Measurements from ENCODE around the gene PSD2. TPM values are rescaled to one million over a fixed set of nuclear protein-coding genes. Genes with fewer than 3 reads are reported as not detected.

The PSD2 gene
- total RNA-seq, 1 donor from 2014 or later = 0.62 TPM

DNA sequence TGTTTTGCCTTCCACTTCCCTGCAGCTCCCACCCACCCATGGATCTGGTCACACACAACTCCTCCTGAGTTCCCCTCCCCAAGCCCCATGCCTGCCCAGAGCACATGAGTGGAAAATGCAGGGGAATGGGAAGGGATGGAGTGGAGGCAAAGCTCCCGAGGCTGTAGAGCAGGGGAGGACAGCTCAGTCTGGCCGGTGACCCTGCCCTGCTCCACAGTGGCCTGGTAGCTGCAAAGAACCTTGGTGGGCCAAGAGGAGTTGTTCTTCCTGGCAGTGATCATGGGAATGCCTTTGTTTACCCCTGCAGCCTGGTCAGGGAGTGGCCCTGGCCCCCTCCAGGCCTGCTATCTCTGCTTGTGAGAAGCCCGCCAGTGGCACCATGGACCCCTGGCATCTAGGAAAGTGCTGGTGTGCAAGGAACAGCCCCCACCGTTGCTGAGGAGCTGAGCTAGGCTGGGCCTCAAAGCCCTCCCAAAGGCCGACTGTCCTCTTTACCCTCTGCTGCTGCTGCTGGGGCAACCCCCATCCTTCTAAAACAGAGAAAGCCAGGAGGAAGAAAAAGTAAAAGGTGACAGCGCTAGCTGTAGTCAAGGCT, 60.4 kb downstream of the PSD2 start:
- TF ChIP-seq, protein P1, sequence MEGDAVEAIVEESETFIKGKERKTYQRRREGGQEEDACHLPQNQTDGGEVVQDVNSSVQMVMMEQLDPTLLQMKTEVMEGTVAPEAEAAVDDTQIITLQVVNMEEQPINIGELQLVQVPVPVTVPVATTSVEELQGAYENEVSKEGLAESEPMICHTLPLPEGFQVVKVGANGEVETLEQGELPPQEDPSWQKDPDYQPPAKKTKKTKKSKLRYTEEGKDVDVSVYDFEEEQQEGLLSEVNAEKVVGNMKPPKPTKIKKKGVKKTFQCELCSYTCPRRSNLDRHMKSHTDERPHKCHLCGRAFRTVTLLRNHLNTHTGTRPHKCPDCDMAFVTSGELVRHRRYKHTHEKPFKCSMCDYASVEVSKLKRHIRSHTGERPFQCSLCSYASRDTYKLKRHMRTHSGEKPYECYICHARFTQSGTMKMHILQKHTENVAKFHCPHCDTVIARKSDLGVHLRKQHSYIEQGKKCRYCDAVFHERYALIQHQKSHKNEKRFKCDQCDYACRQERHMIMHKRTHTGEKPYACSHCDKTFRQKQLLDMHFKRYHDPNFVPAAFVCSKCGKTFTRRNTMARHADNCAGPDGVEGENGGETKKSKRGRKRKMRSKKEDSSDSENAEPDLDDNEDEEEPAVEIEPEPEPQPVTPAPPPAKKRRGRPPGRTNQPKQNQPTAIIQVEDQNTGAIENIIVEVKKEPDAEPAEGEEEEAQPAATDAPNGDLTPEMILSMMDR (IDR thresholded peaks at IDR 0.05) = no peak
- Mint-ChIP-seq H3K36me3 (ENCODE audit: unreplicated experiment) (no peaks in the 10 kb centered on the region), H3K4me3 (ENCODE audit: unreplicated experiment) (no peak overlapping the region), H3K27ac (ENCODE audit: unreplicated experiment) (no peak overlapping the region), H3K27me3 (ENCODE audit: unreplicated experiment) (peaks cover 21% of the 10 kb centered on the region), H3K9me3 (ENCODE audit: unreplicated experiment) (no peaks in the 10 kb centered on the region), H3K4me1 (ENCODE audit: unreplicated experiment) (no peaks in the 10 kb centered on the region)
- DNase-seq (ENCODE audit: extremely low spot score, unreplicated experiment) = no peak

DNA sequence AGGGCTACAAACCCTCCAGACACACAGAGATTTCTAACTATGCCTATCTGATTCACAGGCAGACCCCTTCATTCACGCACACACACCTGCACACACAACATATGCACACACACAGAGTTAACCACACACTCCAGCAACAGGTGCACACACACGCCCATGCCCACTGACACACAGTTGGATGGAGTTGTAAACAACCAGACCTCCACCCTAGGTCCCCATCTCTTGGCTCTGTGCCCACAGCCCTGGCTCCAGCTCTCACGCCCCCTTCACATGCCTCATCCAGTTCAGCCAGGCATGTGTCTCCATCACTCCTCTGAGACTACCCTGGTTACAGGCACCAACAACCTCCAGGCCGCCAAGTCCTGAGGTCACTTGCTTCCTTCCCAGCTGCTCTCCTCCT, 61.1 kb downstream of the PSD2 start:
- H3K27me3 Mint-ChIP-seq (ENCODE audit: unreplicated experiment) = peaks cover 25% of the 10 kb centered on the region
- no peak for DNase-seq (ENCODE audit: extremely low spot score, unreplicated experiment)

DNA sequence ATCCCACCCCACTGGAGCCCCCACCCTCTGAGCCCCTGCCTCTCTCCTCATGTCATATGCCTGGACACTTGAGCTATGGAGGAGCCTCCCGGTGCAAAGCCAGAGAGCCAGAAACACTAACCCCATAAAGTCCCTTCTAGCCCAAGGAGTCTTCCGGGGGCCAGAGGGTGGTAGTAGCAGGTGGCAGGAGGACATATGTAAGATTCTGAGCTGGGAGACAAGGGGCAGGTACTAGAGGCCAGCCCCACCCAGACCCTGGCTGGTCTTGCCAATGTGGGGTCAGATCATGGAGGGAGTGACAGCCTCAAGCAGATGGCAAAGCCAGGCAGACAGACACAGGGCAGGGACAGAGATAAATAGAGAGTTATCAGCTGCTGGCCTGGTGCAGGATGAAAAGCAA, 63.4 kb downstream of the PSD2 start:
- no peak overlapping the region for H3K4me3 Mint-ChIP-seq (ENCODE audit: unreplicated experiment)
- no peak overlapping the region for H3K27ac Mint-ChIP-seq (ENCODE audit: unreplicated experiment)
- no peaks in the 10 kb centered on the region for H3K4me1 Mint-ChIP-seq (ENCODE audit: unreplicated experiment)
- TF ChIP-seq, protein P1 (IDR thresholded peaks at IDR 0.05) = no peak
- no peak for DNase-seq (ENCODE audit: extremely low spot score, unreplicated experiment)
- no peaks in the 10 kb centered on the region for H3K9me3 Mint-ChIP-seq (ENCODE audit: unreplicated experiment)
- H3K36me3 Mint-ChIP-seq (ENCODE audit: unreplicated experiment) = no peaks in the 10 kb centered on the region
- H3K27me3 Mint-ChIP-seq (ENCODE audit: unreplicated experiment) = peaks cover 19% of the 10 kb centered on the region

More for the DNA sequence above, 61.1 kb downstream of the PSD2 start:
- Mint-ChIP-seq H3K4me1 (ENCODE audit: unreplicated experiment) (no peaks in the 10 kb centered on the region), H3K9me3 (ENCODE audit: unreplicated experiment) (no peaks in the 10 kb centered on the region), H3K36me3 (ENCODE audit: unreplicated experiment) (no peaks in the 10 kb centered on the region), H3K27ac (ENCODE audit: unreplicated experiment) (no peak overlapping the region), H3K4me3 (ENCODE audit: unreplicated experiment) (no peak overlapping the region)
- TF ChIP-seq, protein P1 (IDR thresholded peaks at IDR 0.05) = no peak

DNA sequence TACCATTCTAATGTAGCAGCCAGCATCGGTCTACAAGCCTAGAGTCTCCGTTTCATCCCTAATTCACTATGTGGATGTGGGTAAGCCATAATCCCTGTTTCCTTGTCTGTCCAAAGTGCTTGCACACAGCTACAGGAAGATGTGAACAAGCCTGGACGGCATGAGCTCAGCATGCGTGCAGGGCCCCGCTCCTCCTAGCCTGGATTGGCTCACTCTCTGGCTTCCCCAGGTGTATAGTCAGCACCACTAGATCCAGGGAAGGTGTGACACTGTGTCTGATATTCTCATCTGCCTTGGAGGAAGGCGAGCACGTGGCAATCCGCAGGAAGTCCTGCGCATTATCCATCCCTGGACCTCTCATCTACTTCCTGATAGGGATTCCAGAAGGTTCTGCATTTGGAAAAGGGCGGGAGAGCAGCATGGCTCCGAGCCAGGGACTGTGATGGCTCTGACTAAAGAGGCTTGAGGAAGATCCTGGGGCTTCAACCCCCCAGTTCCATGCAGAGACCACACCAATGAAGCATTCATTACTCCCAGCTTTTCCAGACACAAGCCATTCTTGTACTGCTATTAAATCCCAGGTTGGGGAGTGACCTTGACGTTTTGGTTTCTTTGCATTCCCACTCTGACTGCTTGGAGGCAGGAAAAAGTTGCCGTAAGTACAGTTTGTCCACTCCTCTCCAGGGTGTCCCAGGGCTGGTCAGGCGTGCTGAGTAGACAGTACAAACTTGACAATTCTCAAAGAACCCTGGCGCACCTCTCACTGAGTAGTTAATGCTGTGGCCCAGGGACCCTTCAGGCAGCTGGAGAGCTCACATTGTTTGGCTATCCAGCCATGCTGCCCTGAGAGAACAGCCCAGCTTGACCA, 65.6 kb downstream of the PSD2 start:
- Mint-ChIP-seq H3K36me3 (ENCODE audit: unreplicated experiment) (no peaks in the 10 kb centered on the region), H3K9me3 (ENCODE audit: unreplicated experiment) (no peaks in the 10 kb centered on the region), H3K4me1 (ENCODE audit: unreplicated experiment) (no peaks in the 10 kb centered on the region), H3K27ac (ENCODE audit: unreplicated experiment) (no peak overlapping the region), H3K4me3 (ENCODE audit: unreplicated experiment) (no peak overlapping the region), H3K27me3 (ENCODE audit: unreplicated experiment) (peaks cover 29% of the 10 kb centered on the region)
- TF ChIP-seq, protein P1 (IDR thresholded peaks at IDR 0.05) = no peak
- DNase-seq (ENCODE audit: extremely low spot score, unreplicated experiment) = no peak

DNA sequence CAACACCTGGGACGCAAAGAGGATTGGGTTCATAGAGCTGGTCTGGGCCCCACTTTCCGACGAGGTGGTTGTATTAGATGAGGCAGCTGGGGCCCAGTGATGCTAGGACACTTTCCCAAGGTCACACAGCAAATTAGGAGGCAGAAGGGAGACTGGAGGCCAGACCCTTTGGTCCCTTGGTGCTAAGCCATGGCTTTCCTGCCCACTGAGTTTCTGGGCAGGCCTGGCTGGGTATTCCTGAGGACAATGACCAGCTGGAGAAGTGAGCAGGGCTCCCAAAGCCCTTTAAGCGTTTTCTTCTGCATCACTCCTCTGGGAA, 66.2 kb downstream of the PSD2 start:
- H3K4me1 Mint-ChIP-seq (ENCODE audit: unreplicated experiment) = no peaks in the 10 kb centered on the region
- H3K27ac Mint-ChIP-seq (ENCODE audit: unreplicated experiment) = no peak overlapping the region
- TF ChIP-seq, protein P1 (IDR thresholded peaks at IDR 0.05) = no peak
- DNase-seq (ENCODE audit: extremely low spot score, unreplicated experiment) = no peak
- H3K9me3 Mint-ChIP-seq (ENCODE audit: unreplicated experiment) = no peaks in the 10 kb centered on the region
- peaks cover 35% of the 10 kb centered on the region for H3K27me3 Mint-ChIP-seq (ENCODE audit: unreplicated experiment)
- no peaks in the 10 kb centered on the region for H3K36me3 Mint-ChIP-seq (ENCODE audit: unreplicated experiment)
- no peak overlapping the region for H3K4me3 Mint-ChIP-seq (ENCODE audit: unreplicated experiment)
